HG02571 (cell line): ENCODE data around the gene SRSF6.
"Not testable (repeated sequence)": the region's sequence is repeated elsewhere in the genome, so short reads cannot be mapped to it uniquely, and the experiment has no call there.

Source experiments
- ATAC-seq: cut with Tn5 transposase; IDR thresholded peaks from one replicate; pipeline ENCODE4 v1.9.1; 2021; ENCODE audit warnings: mild to moderate bottlenecking, moderate library complexity; ENCODE audit not compliant: unreplicated experiment

Gene SRSF6

GRCh38 chr20:43457640-43458421 lies at the start of gene SRSF6:
SRSF6 (plus strand) TSS chr20:43457896; CDS start chr20:43458034, 138 bp downstream.
- peak; percentile 80 for ATAC-seq

GRCh38 chr20:43408848-43409576 lies 48.7 kb upstream of the SRSF6 start:
- ATAC-seq: no peak

- ATAC-seq: no peak
Observed at GRCh38 chr20:43409577-43409913, 48.2 kb upstream of the SRSF6 start.

GRCh38 chr20:43415661-43416430 lies 41.9 kb upstream of the SRSF6 start:
- no peak for ATAC-seq

GRCh38 chr20:43416591-43417228 lies 41.0 kb upstream of the SRSF6 start:
- no peak for ATAC-seq

- no peak for ATAC-seq
Observed at GRCh38 chr20:43420192-43420591, 37.5 kb upstream of the SRSF6 start.

- ATAC-seq: not testable (repeated sequence)
Observed at GRCh38 chr20:43420913-43421312, 36.8 kb upstream of the SRSF6 start.

GRCh38 chr20:43426172-43426571 lies 31.5 kb upstream of the SRSF6 start:
- ATAC-seq: no peak

GRCh38 chr20:43430265-43431133 lies 27.2 kb upstream of the SRSF6 start:
- no peak for ATAC-seq

GRCh38 chr20:43431134-43431519 lies 26.6 kb upstream of the SRSF6 start:
- no peak for ATAC-seq

- ATAC-seq: no peak
Observed at GRCh38 chr20:43432498-43432897, 25.2 kb upstream of the SRSF6 start.

- no peak for ATAC-seq
Observed at GRCh38 chr20:43433250-43433854, 24.3 kb upstream of the SRSF6 start.

- ATAC-seq: no peak
Observed at GRCh38 chr20:43434565-43434964, 23.1 kb upstream of the SRSF6 start.

GRCh38 chr20:43438578-43439316 lies 18.9 kb upstream of the SRSF6 start:
- peak; percentile 91 for ATAC-seq

- ATAC-seq: no peak
Observed at GRCh38 chr20:43440531-43440930, 17.2 kb upstream of the SRSF6 start.

- no peak for ATAC-seq
Observed at GRCh38 chr20:43442282-43442880, 15.3 kb upstream of the SRSF6 start.

- ATAC-seq: no peak
Observed at GRCh38 chr20:43444107-43444506, 13.6 kb upstream of the SRSF6 start.

GRCh38 chr20:43446361-43446879 lies 11.3 kb upstream of the SRSF6 start:
- no peak for ATAC-seq

- ATAC-seq: not testable (repeated sequence)
Observed at GRCh38 chr20:43448431-43448747, 9.3 kb upstream of the SRSF6 start.
